MV-4-11 (cell line): ENCODE data around the gene SLC5A3.

Experiments used
- DNase-seq: peaks from one replicate; lab custom pipeline; 2025; lab: John Stamatoyannopoulos, UW

The SLC5A3 gene

GRCh38 chr21:34071683-34072082, 1.7 kb upstream of the SLC5A3 start:
- no peak for DNase-seq

GRCh38 chr21:34072145-34073031, 990 bp upstream of the SLC5A3 start:
- no peak for DNase-seq

- peak; percentile 37 for DNase-seq
These were observed 438 bp downstream of the SLC5A3 start for GRCh38 chr21:34073749-34074282.

- DNase-seq: no peak
These were observed 1.1 kb downstream of the SLC5A3 start for GRCh38 chr21:34074283-34075090.

DNA sequence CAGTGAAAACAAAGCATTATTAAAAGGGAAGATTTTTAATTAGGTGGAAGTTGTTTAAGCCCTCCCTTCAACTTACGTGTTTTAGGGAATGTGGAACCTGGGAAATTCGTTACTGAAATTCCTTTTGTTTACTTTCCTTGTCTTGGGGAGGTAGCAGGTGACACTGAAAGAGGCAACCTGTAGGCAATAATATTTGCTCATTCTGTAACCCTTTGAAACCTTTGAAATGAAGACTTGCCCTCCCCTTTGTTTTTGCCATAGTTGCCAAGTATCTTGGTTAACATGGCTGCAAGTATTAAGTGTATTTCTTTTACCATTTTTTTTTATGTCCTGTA, 1.7 kb downstream of the SLC5A3 start:
- no peak for DNase-seq

DNA sequence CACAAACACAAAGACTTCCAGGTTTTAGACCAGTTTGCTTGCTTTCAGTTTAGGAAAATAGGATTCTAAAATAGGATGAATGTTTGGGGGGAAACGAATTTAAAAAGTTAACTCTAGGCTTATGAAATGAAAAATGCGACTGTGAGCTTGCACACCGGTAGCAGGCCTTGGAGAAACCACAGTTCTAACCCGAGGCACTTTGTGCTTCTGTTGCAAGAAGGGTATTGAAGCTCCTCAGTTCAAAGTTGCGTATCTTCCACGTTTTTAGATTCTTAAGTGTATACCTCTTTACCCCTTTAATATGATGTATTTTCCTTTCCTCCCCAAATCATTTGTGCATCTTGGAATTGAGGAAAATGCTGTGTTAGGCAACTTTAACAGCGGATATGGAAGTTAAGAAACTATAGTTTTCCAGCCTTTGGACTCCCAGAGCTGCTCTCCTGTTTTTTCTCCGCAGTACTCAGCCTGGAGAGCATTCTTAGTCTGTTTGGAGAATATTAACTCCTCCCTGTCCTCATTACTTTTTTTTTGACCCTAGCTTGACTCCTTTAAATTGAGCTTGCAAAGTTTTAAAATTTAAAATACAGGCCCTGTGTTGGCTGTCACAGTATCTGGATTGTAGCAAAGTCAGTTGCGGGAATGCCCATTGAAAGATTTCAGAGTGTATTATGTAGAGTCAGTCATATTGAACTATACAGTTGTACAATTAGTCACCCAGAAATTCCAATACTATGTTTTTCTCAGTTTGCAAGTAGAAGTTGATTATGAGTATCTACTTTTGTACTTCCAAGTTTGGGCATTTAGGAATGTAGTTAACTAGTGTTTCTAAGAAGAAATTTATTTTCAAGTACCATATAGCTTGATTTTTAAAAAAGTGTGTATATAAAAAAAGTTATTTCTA, 2.6 kb downstream of the SLC5A3 start:
- DNase-seq: peak; percentile 22

DNA sequence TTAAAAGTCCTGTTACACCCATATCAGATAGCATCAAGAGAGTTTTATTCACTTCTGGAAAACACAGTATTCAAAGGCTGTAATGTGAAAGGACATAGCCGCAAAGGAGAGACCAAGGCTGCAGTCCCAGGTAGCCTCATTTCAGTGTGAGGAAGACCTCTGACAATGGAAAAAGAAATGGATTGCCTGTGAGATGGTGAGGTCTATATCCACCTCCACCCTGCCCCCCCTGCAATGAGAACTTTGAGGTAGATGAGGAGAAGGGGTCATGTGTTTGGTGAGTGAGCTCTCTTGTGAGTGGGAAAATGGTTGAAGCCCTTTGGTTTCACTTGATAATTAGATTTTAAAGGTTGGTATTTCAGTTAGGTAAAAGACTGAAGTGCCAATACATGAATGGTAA, 3.5 kb downstream of the SLC5A3 start:
- DNase-seq: no peak

- no peak for DNase-seq
These were observed 4.5 kb downstream of the SLC5A3 start for GRCh38 chr21:34077888-34078287.

GRCh38 chr21:34078915-34079314, 5.5 kb downstream of the SLC5A3 start:
- no peak for DNase-seq

GRCh38 chr21:34080710-34081109, 7.3 kb downstream of the SLC5A3 start:
- no peak for DNase-seq

DNA sequence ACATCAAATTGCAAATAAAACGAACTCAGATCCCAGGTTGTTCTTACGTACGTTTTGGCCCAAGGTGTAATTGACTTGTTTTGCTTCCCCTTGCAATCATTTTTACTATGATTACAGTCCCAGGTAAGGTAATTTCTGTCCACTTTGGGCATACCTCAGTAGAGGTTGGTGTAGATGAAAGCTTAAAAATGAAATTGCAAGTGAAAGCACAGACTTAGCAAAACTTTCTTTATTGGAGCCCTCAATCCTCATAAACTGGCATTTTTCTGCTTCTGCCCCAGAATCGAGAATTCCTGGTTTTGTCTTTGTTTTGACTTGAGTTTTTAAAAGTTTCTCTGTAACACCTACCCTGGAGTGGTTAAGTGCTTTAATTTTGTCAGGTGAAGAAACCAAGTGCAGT, 9.4 kb downstream of the SLC5A3 start:
- DNase-seq: no peak

- DNase-seq: no peak
These were observed 10.0 kb downstream of the SLC5A3 start for GRCh38 chr21:34083357-34083756.

DNA sequence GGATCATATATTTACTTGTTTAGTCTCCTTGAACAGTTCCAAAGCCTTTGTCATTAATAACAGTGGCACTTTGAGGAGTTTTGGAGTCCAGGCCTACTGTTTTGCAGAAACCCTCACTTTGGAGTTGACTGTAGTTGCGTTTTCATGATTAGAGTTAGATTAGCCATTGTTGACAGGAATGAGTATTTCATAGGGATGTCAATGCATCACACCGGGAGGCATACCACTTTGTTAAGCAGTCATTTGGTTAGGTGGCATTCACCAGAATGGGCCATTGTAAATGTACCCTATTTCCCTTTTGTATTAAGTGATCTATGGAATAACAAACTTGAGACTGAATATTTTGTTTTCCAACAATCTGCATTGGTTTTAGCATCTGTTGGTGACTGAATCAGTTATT, 11.8 kb downstream of the SLC5A3 start:
- DNase-seq: no peak

DNA sequence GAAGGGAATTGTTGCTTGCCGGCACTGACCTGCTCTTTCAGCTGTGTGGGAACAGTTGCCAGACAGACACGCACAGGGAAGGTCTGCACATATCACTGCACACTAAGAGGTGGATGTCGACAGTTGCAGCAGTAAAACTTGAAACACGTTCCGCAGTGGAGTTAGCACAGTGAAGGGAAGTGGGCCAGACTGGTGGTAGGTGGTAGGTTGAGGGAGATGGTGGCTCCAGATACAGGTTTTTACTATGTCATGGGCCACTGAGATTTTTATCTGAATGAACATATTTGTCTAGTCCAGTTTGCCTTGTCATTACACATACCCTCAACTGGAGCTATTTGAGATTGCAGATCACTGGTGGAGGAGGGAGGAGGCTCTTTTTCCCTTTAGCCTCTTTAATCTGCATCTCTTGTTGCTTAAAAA, 13.5 kb downstream of the SLC5A3 start:
- DNase-seq: no peak

GRCh38 chr21:34088752-34089151, 15.4 kb downstream of the SLC5A3 start:
- DNase-seq: no peak

DNA sequence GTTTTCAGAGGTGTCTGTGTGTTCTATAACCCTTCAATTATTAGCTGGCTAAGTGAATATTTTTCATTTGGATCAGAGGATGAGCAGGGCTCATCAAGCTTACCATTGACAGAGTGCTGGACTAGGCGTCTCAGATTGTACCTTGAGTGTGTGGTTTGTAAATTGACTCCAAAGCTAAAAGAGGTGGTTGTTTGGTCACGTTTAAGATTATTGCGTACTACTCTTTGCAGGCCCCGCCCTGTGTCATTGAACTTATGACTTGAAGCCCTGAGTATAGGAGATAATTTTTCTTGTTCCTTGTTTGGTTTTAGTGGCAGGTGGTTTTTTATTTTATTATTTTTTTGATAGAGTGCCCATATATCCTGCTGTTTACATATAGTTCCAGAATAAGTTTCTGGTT, 17.7 kb downstream of the SLC5A3 start:
- no peak for DNase-seq

DNA sequence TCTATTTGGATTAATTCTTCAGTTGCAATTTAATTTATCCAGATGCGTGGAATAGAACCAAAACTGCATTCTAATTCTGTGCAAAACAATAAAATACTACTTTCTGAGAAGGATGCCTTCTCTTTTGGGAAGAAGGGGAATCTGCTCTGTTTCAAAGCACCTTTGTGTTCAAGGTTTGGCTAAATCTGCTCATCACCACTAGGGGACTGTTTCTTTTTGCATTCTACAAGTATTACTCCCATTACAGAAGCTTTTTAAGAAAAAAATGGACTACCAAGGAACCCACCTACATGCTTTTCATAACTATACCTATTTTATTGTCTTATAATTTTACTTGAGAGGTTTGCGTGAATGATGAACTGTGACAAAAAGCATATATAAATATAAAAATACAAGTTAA, 18.2 kb downstream of the SLC5A3 start:
- DNase-seq: no peak

DNA sequence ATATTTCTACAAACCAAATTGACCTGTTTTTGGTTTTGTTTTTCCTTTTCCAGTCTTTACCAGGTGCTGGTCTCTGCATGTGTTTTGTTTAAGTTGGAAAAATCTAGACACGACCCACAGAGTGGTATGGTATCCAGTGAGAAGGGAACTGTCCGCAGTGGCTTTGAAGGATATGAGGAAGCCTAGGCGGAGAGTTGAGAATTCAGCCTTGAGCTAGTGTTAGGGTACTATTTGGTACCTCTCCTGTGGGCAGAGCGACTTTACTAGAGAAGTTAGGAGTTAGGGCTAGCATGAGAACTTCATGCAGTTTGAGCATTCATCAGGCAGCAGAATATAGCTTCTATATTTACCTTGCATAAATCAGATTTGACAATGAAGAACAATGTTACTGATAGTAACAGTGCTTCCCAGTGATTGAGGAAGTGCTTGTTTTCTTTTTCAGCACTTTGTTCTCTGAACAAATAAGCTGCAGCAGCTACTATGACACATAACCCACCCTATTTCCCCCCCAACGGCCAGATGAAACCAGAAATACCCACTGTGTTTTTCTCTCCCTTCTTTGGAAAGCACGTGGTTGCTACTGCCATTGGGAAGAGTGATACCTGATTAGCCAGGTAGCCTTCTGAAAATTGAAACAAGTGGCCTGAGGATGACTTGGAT, 19.0 kb downstream of the SLC5A3 start:
- peak; percentile 16 for DNase-seq

DNA sequence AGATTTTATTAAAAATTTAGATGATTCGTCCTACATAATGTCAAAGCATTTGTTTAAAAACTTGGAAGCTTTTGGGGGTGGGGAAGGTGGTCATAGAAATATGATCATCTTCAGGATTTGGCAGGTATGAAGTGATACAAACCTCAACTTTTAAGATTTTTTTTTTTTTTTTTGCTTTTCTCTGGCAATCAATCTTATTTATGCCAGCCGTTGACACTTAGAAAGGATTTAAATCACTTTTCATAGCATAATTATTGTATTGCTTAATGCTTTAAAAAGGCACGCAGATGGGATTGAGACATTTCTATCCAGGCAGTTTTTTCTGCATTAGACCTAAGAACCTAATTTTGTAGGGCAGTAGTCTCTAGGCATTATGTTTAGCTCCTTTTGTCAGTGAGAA, 19.7 kb downstream of the SLC5A3 start:
- DNase-seq: no peak

- DNase-seq: no peak
These were observed 21.6 kb downstream of the SLC5A3 start for GRCh38 chr21:34094949-34095348.

- DNase-seq: no peak
These were observed 24.1 kb downstream of the SLC5A3 start for GRCh38 chr21:34097442-34097841.
